Natural killer cell (primary cell): Measurements from ENCODE around the gene SGCE. TPM values are rescaled to one million over a fixed set of nuclear protein-coding genes. Genes with fewer than 3 reads are reported as not detected.

Experiments used
- ATAC-seq, 3 donors: fragments of 150-1000 bp in 2 of 3; fragments of 200-7000 bp in 1 of 3; cut with Tn5 transposase; 1 replicate in 1 of 3; 2 replicates in 2 of 3; pipeline ENCODE4 v1.10.0; 2021; ENCODE audit warnings: mild to moderate bottlenecking in 2 of 3, moderate library complexity in 2 of 3
- DNase-seq, 2 donors: peaks; one replicate each; pipeline versions ENCODE4 v3.0.0 to v3.0.0-alpha.2; 2013 to 2021; ENCODE audit warnings: mixed read lengths in 1 of 2
- H3K27ac ChIP-seq: one replicate; pipeline ENCODE4 v1.5.1; 2013; ENCODE audit warnings: mild to moderate bottlenecking, low read length
- H3K27me3 ChIP-seq: one replicate; pipeline ENCODE4 v1.6.1; 2013; ENCODE audit warnings: low read length; ENCODE audit not compliant: control insufficient read depth, insufficient read depth
- H3K36me3 ChIP-seq: one replicate; pipeline ENCODE4 v1.6.1; 2013; ENCODE audit warnings: low read length; ENCODE audit not compliant: control insufficient read depth, insufficient read depth
- H3K4me1 ChIP-seq: one replicate; pipeline ENCODE4 v1.6.1; 2013; ENCODE audit warnings: low read length; ENCODE audit not compliant: control insufficient read depth, insufficient read depth
- H3K4me3 ChIP-seq: one replicate; pipeline ENCODE4 v1.5.1; 2013; ENCODE audit warnings: low read length
- H3K9me3 ChIP-seq: one replicate; pipeline ENCODE4 v1.6.1; 2013; ENCODE audit warnings: low read length; ENCODE audit not compliant: control insufficient read depth, insufficient read depth
- H3K27ac Mint-ChIP-seq, 2 donors: one replicate each; pipeline ENCODE4 v1.8.0; 2022; ENCODE audit warnings: mild to moderate bottlenecking in 2 of 2, mixed read lengths in 2 of 2, moderate library complexity in 1 of 2
- H3K27me3 Mint-ChIP-seq, 2 donors: one replicate each; pipeline ENCODE4 v1.8.0; 2022; ENCODE audit warnings: low read depth in 2 of 2, mixed read lengths in 2 of 2
- H3K36me3 Mint-ChIP-seq: one replicate; pipeline ENCODE4 v1.8.0; 2022; ENCODE audit warnings: mixed read lengths
- H3K4me1 Mint-ChIP-seq, 2 donors: one replicate each; pipeline ENCODE4 v1.8.0; 2022; ENCODE audit warnings: mixed read lengths in 2 of 2
- H3K4me3 Mint-ChIP-seq: one replicate; pipeline ENCODE4 v1.8.0; 2022; ENCODE audit warnings: mild to moderate bottlenecking, moderate library complexity, mixed read lengths
- H3K9me3 Mint-ChIP-seq, 2 donors: one replicate each; pipeline ENCODE4 v1.8.0; 2022; ENCODE audit warnings: mixed read lengths in 2 of 2
- WGBS: methylation state at CpG from one replicate; pipeline ENCODE4 v1.1.7; 2013; ENCODE audit warnings: missing lambda C conversion rate; ENCODE audit not compliant: insufficient coverage; 5-methylcytosine and 5-hydroxymethylcytosine counted together
- intact Hi-C: fragments of 100-400 bp; cut with micrococcal nuclease; formaldehyde crosslinking; loops from one replicate; pipeline ENCODE4 v1.14.2; 2022
- total RNA-seq, 4 donors: library from RNA; stranded (reverse); fragments of 120-200 nt in 1 of 4; gene quantifications; one replicate each; pipeline versions ENCODE4 v1.2.3 to v1.2.4, GENCODE V29; 2013 to 2022
- TF ChIP-seq, protein P1 (sequence below): fragments of 200-600 bp; IDR thresholded peaks from one replicate; pipeline ENCODE4 v1.8.0; 2022; ENCODE audit warnings: antibody characterized with exemption

The SGCE gene
- total RNA-seq, 3 donors from 2014 or later (not counting 1 experiment from before 2014, with no cell fraction given) = 0.20 to 0.65 (median 0.28) TPM

DNA sequence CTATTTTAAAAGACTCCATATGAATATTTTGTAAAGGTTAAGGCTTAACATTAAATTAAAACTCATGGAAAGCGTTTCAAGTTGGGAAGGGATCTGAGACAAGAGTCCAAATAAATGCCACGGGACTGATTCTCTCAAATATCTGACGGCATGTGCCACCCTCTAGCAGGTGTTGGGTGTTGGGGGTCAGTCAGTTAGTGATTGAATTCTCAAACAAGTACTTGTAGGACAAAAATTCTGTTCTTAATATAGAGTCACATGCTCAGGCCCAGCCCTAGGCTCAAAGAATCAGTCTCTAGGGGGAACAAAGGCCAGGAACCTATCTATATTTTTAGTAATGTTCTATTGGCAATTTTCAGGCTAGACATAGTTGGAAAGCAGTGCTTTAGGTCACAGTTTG, 39.1 kb downstream of the SGCE start:
- no peak overlapping the region for H3K4me3 ChIP-seq
- ATAC-seq (no peak), DNase-seq (no peak)
- WGBS = 98% methylated on average over 3 of the region's 3 CpGs
- no peak overlapping the region for H3K27ac Mint-ChIP-seq
- TF ChIP-seq, protein P1, sequence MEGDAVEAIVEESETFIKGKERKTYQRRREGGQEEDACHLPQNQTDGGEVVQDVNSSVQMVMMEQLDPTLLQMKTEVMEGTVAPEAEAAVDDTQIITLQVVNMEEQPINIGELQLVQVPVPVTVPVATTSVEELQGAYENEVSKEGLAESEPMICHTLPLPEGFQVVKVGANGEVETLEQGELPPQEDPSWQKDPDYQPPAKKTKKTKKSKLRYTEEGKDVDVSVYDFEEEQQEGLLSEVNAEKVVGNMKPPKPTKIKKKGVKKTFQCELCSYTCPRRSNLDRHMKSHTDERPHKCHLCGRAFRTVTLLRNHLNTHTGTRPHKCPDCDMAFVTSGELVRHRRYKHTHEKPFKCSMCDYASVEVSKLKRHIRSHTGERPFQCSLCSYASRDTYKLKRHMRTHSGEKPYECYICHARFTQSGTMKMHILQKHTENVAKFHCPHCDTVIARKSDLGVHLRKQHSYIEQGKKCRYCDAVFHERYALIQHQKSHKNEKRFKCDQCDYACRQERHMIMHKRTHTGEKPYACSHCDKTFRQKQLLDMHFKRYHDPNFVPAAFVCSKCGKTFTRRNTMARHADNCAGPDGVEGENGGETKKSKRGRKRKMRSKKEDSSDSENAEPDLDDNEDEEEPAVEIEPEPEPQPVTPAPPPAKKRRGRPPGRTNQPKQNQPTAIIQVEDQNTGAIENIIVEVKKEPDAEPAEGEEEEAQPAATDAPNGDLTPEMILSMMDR = no peak
- H3K27me3 Mint-ChIP-seq = peaks cover 0 to 2% of the 10 kb centered on the region in 2 donors
- no peak overlapping the region for H3K27ac ChIP-seq
- peaks cover 0 to 3% of the 10 kb centered on the region in 2 donors for H3K9me3 Mint-ChIP-seq
- intact Hi-C loops = no loop called here
- no peaks in the 10 kb centered on the region for H3K4me1 ChIP-seq
- no peaks in the 10 kb centered on the region for H3K27me3 ChIP-seq
- no peaks in the 10 kb centered on the region for H3K36me3 ChIP-seq
- H3K4me3 Mint-ChIP-seq = no peak overlapping the region
- no peaks in the 10 kb centered on the region for H3K9me3 ChIP-seq
- H3K4me1 Mint-ChIP-seq = peaks cover 0 to 6% of the 10 kb centered on the region in 2 donors
- no peaks in the 10 kb centered on the region for H3K36me3 Mint-ChIP-seq

- Histone ChIP-seq H3K4me1 (no peaks in the 10 kb centered on the region), H3K4me3 (no peak overlapping the region), H3K36me3 (no peaks in the 10 kb centered on the region), H3K9me3 (no peaks in the 10 kb centered on the region), H3K27me3 (no peaks in the 10 kb centered on the region), H3K27ac (no peak overlapping the region)
- WGBS = 82% methylated on average over 1 of the region's 1 CpG
- TF ChIP-seq, protein P1 = no peak
- intact Hi-C loops = no loop called here
- no peak overlapping the region for H3K4me3 Mint-ChIP-seq
- no peak for ATAC-seq
- H3K27me3 Mint-ChIP-seq = peaks cover 0 to 2% of the 10 kb centered on the region in 2 donors
- H3K36me3 Mint-ChIP-seq = no peaks in the 10 kb centered on the region
- H3K27ac Mint-ChIP-seq = no peak overlapping the region
- no peak for DNase-seq
- peaks cover 0 to 2% of the 10 kb centered on the region in 2 donors for H3K4me1 Mint-ChIP-seq
- H3K9me3 Mint-ChIP-seq = peaks cover 0 to 3% of the 10 kb centered on the region in 2 donors
These were observed 40.3 kb downstream of the SGCE start for GRCh38 chr7:94615666-94616065.

DNA sequence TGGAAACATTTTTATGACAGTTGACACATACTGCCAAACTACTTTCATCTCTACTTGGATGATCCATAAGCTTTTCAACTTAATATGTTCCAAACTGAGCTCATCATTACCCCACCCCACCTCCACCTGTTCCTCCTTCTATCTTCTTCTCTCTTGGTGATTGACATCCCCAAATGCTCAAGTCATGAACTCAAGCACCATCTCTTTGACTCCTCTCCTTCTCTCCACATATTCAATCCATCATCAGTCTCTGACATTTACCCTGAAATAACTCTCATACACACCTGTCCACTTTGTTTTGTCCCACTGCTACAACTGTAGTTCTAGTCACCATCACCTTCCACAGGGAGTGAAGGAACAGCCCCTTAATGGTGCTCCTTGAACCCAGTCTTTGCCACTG, 43.3 kb downstream of the SGCE start:
- no peak overlapping the region for H3K4me3 Mint-ChIP-seq
- no peaks in the 10 kb centered on the region for H3K4me1 ChIP-seq

GRCh38 chr7:94612253-94612652, 43.7 kb downstream of the SGCE start:
- Histone ChIP-seq H3K36me3 (no peaks in the 10 kb centered on the region), H3K4me3 (no peak overlapping the region), H3K27me3 (no peaks in the 10 kb centered on the region), H3K9me3 (no peaks in the 10 kb centered on the region), H3K27ac (no peak overlapping the region), H3K4me1 (no peaks in the 10 kb centered on the region)
- H3K4me1 Mint-ChIP-seq = no peaks in the 10 kb centered on the region
- TF ChIP-seq, protein P1 = no peak
- intact Hi-C loops = no loop called here
- DNase-seq (no peak), ATAC-seq (no peak)
- no CpG with 5 or more reads among the region's 1 CpG for WGBS
- no peak overlapping the region for H3K4me3 Mint-ChIP-seq
- peaks cover 0 to 2% of the 10 kb centered on the region in 2 donors for H3K27me3 Mint-ChIP-seq
- H3K27ac Mint-ChIP-seq = no peak overlapping the region
- peaks cover 3% of the 10 kb centered on the region for H3K36me3 Mint-ChIP-seq
- H3K9me3 Mint-ChIP-seq = peaks cover 3 to 6% of the 10 kb centered on the region in 2 donors

More for the DNA sequence above, 43.3 kb downstream of the SGCE start:
- no peak overlapping the region for H3K27ac ChIP-seq
- ATAC-seq (no peak), DNase-seq (no peak)
- H3K4me3 ChIP-seq = no peak overlapping the region
- TF ChIP-seq, protein P1 = no peak
- peaks cover 0 to 2% of the 10 kb centered on the region in 2 donors for H3K27me3 Mint-ChIP-seq
- H3K9me3 ChIP-seq = no peaks in the 10 kb centered on the region
- no peak overlapping the region for H3K27ac Mint-ChIP-seq
- no peaks in the 10 kb centered on the region for H3K27me3 ChIP-seq
- no peaks in the 10 kb centered on the region for H3K36me3 Mint-ChIP-seq
- intact Hi-C loops = no loop called here
- H3K4me1 Mint-ChIP-seq = no peaks in the 10 kb centered on the region
- peaks cover 3 to 5% of the 10 kb centered on the region in 2 donors for H3K9me3 Mint-ChIP-seq
- no peaks in the 10 kb centered on the region for H3K36me3 ChIP-seq
